Astrocyte (in vitro differentiated cells and primary cell): Measurements from ENCODE around the gene REEP6. TPM values are rescaled to one million over a fixed set of nuclear protein-coding genes. Genes with fewer than 3 reads are reported as not detected.

Experiments
- DNase-seq: peaks from one replicate; pipeline ENCODE4 v3.0.0-alpha.2; 2010; ENCODE audit warnings: low read depth
- FAIRE-seq: peaks from 2 replicates; lab custom pipeline; 2011; peaks lifted over from hg19 to GRCh38; lab: Jason Lieb, UNC
- H2AFZ ChIP-seq: 2 replicates; pipeline ENCODE4 v1.6.0; 2012; ENCODE audit warnings: low read depth, low read length, inconsistent platforms
- H3K27ac ChIP-seq: 2 replicates; pipeline ENCODE4 v1.5.1; 2011; ENCODE audit warnings: low read depth, low read length, inconsistent platforms
- H3K27me3 ChIP-seq: 2 replicates; pipeline ENCODE4 v1.6.0; 2011; ENCODE audit warnings: low read length, inconsistent platforms; ENCODE audit not compliant: insufficient read depth
- H3K36me3 ChIP-seq: 2 replicates; pipeline ENCODE4 v1.5.1; 2011; ENCODE audit warnings: low read length, inconsistent platforms; ENCODE audit not compliant: insufficient read depth
- H3K4me1 ChIP-seq: 2 replicates; pipeline ENCODE4 v1.5.1; 2011; ENCODE audit warnings: low read length, inconsistent platforms; ENCODE audit not compliant: insufficient read depth
- H3K4me2 ChIP-seq: 2 replicates; pipeline ENCODE4 v1.6.0; 2012; ENCODE audit warnings: low read length, inconsistent platforms
- H3K4me3 ChIP-seq: 2 replicates; pipeline ENCODE4 v1.5.1; 2011; ENCODE audit warnings: low read depth, mild to moderate bottlenecking, low read length, inconsistent platforms; ENCODE audit not compliant: insufficient read depth
- H3K79me2 ChIP-seq: 2 replicates; pipeline ENCODE4 v1.6.0; 2012; ENCODE audit warnings: mild to moderate bottlenecking, low read length, inconsistent platforms; ENCODE audit not compliant: insufficient read depth
- H3K9ac ChIP-seq: 2 replicates; pipeline ENCODE4 v1.6.0; 2012; ENCODE audit warnings: mild to moderate bottlenecking, low read length, inconsistent platforms
- H3K9me3 ChIP-seq: 2 replicates; pipeline ENCODE4 v1.5.1; 2012; ENCODE audit warnings: low read depth, mild to moderate bottlenecking, low read length, inconsistent platforms; ENCODE audit not compliant: insufficient read depth
- H4K20me1 ChIP-seq: 2 replicates; pipeline ENCODE4 v1.6.0; 2012; ENCODE audit warnings: low read length, inconsistent platforms; ENCODE audit not compliant: insufficient read depth
- H3K27ac Mint-ChIP-seq: one replicate; pipeline ENCODE4 v1.8.0; 2021; ENCODE audit warnings: mild to moderate bottlenecking, mixed read lengths; ENCODE audit not compliant: unreplicated experiment
- H3K27me3 Mint-ChIP-seq: one replicate; pipeline ENCODE4 v1.8.0; 2021; ENCODE audit warnings: low read depth, mixed read lengths; ENCODE audit not compliant: unreplicated experiment
- H3K36me3 Mint-ChIP-seq: one replicate; pipeline ENCODE4 v1.8.0; 2021; ENCODE audit warnings: low read depth, mixed read lengths; ENCODE audit not compliant: unreplicated experiment
- H3K4me1 Mint-ChIP-seq: one replicate; pipeline ENCODE4 v1.8.0; 2021; ENCODE audit warnings: low read depth, mixed read lengths; ENCODE audit not compliant: unreplicated experiment
- H3K4me3 Mint-ChIP-seq: one replicate; pipeline ENCODE4 v1.8.0; 2021; ENCODE audit warnings: mild to moderate bottlenecking, moderate library complexity, mixed read lengths; ENCODE audit not compliant: unreplicated experiment
- H3K9me3 Mint-ChIP-seq: one replicate; pipeline ENCODE4 v1.8.0; 2021; ENCODE audit warnings: mild to moderate bottlenecking, mixed read lengths; ENCODE audit not compliant: unreplicated experiment
- EZH2 ChIP-seq: IDR thresholded peaks from 2 replicates; pipeline ENCODE4 v1.6.1; 2012; ENCODE audit warnings: mild to moderate bottlenecking, low read length, inconsistent platforms; ENCODE audit not compliant: insufficient read depth
- total RNA-seq: library from RNA; stranded (reverse); gene quantifications from 2 replicates; pipeline ENCODE4 v1.2.1, GENCODE V29; 2021
- TF ChIP-seq, protein P1 (sequence below): IDR thresholded peaks from 2 replicates; pipeline ENCODE4 v1.5.1; 2011; ENCODE audit warnings: low read depth, mild to moderate bottlenecking, inconsistent platforms, low read length, moderate library complexity; ENCODE audit not compliant: insufficient read depth

The REEP6 gene
- total RNA-seq, 1 donor from 2014 or later, result 5.7 TPM

DNA sequence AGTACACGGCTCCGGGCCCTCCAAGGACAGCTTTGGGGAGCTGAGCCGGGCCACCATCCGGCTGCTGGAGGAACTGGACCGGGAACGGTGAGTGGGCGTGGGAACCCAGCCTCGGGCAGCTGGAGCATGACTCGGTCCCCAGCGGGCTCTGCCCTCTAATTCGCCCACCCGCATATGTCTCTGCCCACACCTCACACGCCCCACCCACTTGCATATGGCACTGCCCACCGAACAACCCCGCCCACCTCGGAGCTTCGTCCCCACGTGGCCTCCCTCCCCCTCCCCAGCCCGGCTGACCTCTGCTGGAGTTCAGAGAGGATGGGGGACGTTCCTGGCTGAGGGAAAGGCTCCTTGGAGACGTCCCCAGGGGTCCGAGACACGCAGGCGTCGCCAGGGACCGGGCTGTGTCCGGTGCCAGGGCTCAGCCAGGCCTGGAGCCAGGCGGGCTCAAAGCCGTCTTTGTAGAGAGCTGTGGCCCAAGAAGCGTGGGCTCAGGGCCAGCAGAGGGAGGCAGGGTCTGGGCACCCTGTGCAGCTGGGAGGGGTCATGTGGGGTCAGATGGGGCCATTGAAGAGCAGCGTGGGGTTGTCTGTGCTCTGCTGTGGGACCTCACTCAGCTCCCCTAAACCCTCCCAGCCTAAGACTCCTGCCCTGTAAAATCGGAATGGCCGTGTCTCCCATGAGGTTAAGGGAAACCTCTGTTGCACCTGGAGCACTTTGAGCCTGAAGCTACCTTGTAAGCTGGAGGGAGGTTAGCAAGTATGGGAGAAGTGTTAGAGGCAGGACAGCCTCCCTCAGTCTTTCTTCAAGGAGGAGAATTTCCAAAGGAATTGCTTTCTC, 37.2 kb upstream of the REEP6 start:
- Histone ChIP-seq H3K27ac (no peak overlapping the region), H3K9me3 (no peaks in the 10 kb centered on the region), H3K4me1 (no peaks in the 10 kb centered on the region), H3K27me3 (peaks cover 40% of the 10 kb centered on the region), H3K9ac (no peak overlapping the region), H2AFZ (no peak overlapping the region), H4K20me1 (peaks cover 29% of the 10 kb centered on the region), H3K4me2 (no peak overlapping the region), H3K36me3 (no peaks in the 10 kb centered on the region), H3K4me3 (no peak overlapping the region), H3K79me2 (no peaks in the 10 kb centered on the region)
- TF ChIP-seq, protein P1, sequence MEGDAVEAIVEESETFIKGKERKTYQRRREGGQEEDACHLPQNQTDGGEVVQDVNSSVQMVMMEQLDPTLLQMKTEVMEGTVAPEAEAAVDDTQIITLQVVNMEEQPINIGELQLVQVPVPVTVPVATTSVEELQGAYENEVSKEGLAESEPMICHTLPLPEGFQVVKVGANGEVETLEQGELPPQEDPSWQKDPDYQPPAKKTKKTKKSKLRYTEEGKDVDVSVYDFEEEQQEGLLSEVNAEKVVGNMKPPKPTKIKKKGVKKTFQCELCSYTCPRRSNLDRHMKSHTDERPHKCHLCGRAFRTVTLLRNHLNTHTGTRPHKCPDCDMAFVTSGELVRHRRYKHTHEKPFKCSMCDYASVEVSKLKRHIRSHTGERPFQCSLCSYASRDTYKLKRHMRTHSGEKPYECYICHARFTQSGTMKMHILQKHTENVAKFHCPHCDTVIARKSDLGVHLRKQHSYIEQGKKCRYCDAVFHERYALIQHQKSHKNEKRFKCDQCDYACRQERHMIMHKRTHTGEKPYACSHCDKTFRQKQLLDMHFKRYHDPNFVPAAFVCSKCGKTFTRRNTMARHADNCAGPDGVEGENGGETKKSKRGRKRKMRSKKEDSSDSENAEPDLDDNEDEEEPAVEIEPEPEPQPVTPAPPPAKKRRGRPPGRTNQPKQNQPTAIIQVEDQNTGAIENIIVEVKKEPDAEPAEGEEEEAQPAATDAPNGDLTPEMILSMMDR, result no peak
- TF ChIP-seq EZH2, result no peak
- H3K27me3 Mint-ChIP-seq, result peaks cover 31% of the 10 kb centered on the region
- H3K9me3 Mint-ChIP-seq, result no peaks in the 10 kb centered on the region
- no peak overlapping the region for H3K4me3 Mint-ChIP-seq
- H3K36me3 Mint-ChIP-seq, result peaks cover 8% of the 10 kb centered on the region
- FAIRE-seq (no peak), DNase-seq (no peak)
- H3K4me1 Mint-ChIP-seq, result no peaks in the 10 kb centered on the region
- no peak overlapping the region for H3K27ac Mint-ChIP-seq

DNA sequence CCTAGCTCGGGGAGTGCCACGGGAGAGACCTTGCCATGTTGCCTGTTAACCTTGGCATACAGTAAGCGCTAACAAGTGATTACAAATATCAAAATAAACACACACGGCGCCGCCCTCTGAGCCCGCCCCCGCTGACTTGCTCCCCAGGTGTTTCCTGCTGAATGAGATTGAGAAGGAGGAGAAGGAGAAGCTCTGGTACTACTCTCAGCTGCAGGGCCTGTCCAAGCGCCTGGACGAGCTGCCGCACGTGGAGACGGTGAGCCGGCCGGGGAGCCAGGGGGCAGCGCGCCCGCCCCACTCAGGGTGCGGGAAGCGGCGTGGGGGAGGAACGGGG, 36.0 kb upstream of the REEP6 start:
- no peak for TF ChIP-seq EZH2
- TF ChIP-seq, protein P1, result no peak

More for the DNA sequence above, 36.0 kb upstream of the REEP6 start:
- Mint-ChIP-seq H3K27ac (no peak overlapping the region), H3K4me3 (no peak overlapping the region), H3K36me3 (peaks cover 11% of the 10 kb centered on the region), H3K9me3 (no peaks in the 10 kb centered on the region), H3K4me1 (no peaks in the 10 kb centered on the region), H3K27me3 (peaks cover 32% of the 10 kb centered on the region)
- no peak for FAIRE-seq
- peaks cover 29% of the 10 kb centered on the region for H3K27me3 ChIP-seq
- H3K79me2 ChIP-seq, result no peaks in the 10 kb centered on the region
- no peak for DNase-seq
- H3K4me3 ChIP-seq, result no peak overlapping the region
- H4K20me1 ChIP-seq, result peaks cover 21% of the 10 kb centered on the region
- no peak overlapping the region for H2AFZ ChIP-seq
- H3K9me3 ChIP-seq, result no peaks in the 10 kb centered on the region
- H3K4me1 ChIP-seq, result no peaks in the 10 kb centered on the region
- H3K9ac ChIP-seq, result no peak overlapping the region
- H3K27ac ChIP-seq, result no peak overlapping the region
- no peak overlapping the region for H3K4me2 ChIP-seq
- H3K36me3 ChIP-seq, result no peaks in the 10 kb centered on the region
